H7 (cell line): Measurements from ENCODE around the gene ARHGAP31. TPM values are rescaled to one million over a fixed set of nuclear protein-coding genes. Genes with fewer than 3 reads are reported as not detected.
A peak's percentile ranks its signal among the peaks of the same experiment; 100 is the strongest.
"Not testable (repeated sequence)": the region's sequence is repeated elsewhere in the genome, so short reads cannot be mapped to it uniquely, and the experiment has no call there.

Source experiments
- DNase-seq: peaks from one replicate; pipeline ENCODE4 v3.0.0; 2012
- H3K27me3 ChIP-seq: 2 replicates; pipeline ENCODE4 v1.6.0; 2011; ENCODE audit warnings: mild to moderate bottlenecking, low read length; ENCODE audit not compliant: control insufficient read depth, insufficient read depth
- H3K36me3 ChIP-seq: replicated peaks from 2 replicates; pipeline ENCODE4 v1.5.1; 2011; ENCODE audit warnings: low read length; ENCODE audit not compliant: control insufficient read depth, insufficient read depth
- H3K4me3 ChIP-seq: 2 replicates; pipeline ENCODE4 v1.5.1; 2011; ENCODE audit warnings: low read depth, mild to moderate bottlenecking, control low read depth, low read length, moderate library complexity; ENCODE audit not compliant: insufficient read depth
- total RNA-seq: library from RNA; depleted of rRNA; stranded (reverse); fragments of >200 nt; shearing (Covaris generic); gene quantifications from 2 replicates; pipeline ENCODE4 v1.2.3, GENCODE V29; 2014

The ARHGAP31 gene
- total RNA-seq, 1 experiment from 2014 or later, result 4.2 TPM

GRCh38 chr3:119320785-119321184 is 26.6 kb downstream of the ARHGAP31 start:
- not testable (repeated sequence) for H3K27me3 ChIP-seq, DNase-seq, H3K36me3 ChIP-seq, H3K4me3 ChIP-seq

GRCh38 chr3:119322021-119322834 is 28.0 kb downstream of the ARHGAP31 start:
- Histone ChIP-seq H3K27me3 (no peaks in the 10 kb centered on the region), H3K36me3 (no peaks in the 10 kb centered on the region), H3K4me3 (peak overlapping the region; percentile 66)
- DNase-seq, result no peak

- H3K4me3 ChIP-seq, result peak overlapping the region; percentile 66
- DNase-seq, result peak; percentile 86
- H3K27me3 ChIP-seq, result no peaks in the 10 kb centered on the region
- no peaks in the 10 kb centered on the region for H3K36me3 ChIP-seq
Observed at GRCh38 chr3:119322835-119323722, 28.9 kb downstream of the ARHGAP31 start.

GRCh38 chr3:119323723-119324085 is 29.5 kb downstream of the ARHGAP31 start:
- Histone ChIP-seq H3K27me3 (no peaks in the 10 kb centered on the region), H3K4me3 (peak overlapping the region; percentile 66; the same call in 1 of the 2 replicates), H3K36me3 (no peaks in the 10 kb centered on the region)
- no peak for DNase-seq

- Histone ChIP-seq H3K27me3 (no peaks in the 10 kb centered on the region), H3K36me3 (no peaks in the 10 kb centered on the region), H3K4me3 (no peak overlapping the region)
- DNase-seq, result no peak
Observed at GRCh38 chr3:119324899-119325298, 30.7 kb downstream of the ARHGAP31 start.

GRCh38 chr3:119326976-119327375 is 32.8 kb downstream of the ARHGAP31 start:
- Histone ChIP-seq H3K36me3 (no peaks in the 10 kb centered on the region), H3K4me3 (no peak overlapping the region), H3K27me3 (no peaks in the 10 kb centered on the region)
- no peak for DNase-seq

- no peaks in the 10 kb centered on the region for H3K27me3 ChIP-seq
- DNase-seq, result no peak
Observed at GRCh38 chr3:119329551-119329950, 35.4 kb downstream of the ARHGAP31 start.

GRCh38 chr3:119330181-119330580 is 36.0 kb downstream of the ARHGAP31 start:
- H3K27me3 ChIP-seq, result no peaks in the 10 kb centered on the region
- no peak for DNase-seq
- H3K36me3 ChIP-seq, result no peaks in the 10 kb centered on the region
- no peak overlapping the region for H3K4me3 ChIP-seq

More at GRCh38 chr3:119329551-119329950, 35.4 kb downstream of the ARHGAP31 start:
- Histone ChIP-seq H3K4me3 (no peak overlapping the region), H3K36me3 (no peaks in the 10 kb centered on the region)

GRCh38 chr3:119330858-119331257 is 36.7 kb downstream of the ARHGAP31 start:
- no peak overlapping the region for H3K4me3 ChIP-seq
- no peaks in the 10 kb centered on the region for H3K27me3 ChIP-seq
- no peaks in the 10 kb centered on the region for H3K36me3 ChIP-seq
- DNase-seq, result no peak

- H3K4me3 ChIP-seq, result no peak overlapping the region
- H3K36me3 ChIP-seq, result no peaks in the 10 kb centered on the region
- H3K27me3 ChIP-seq, result no peaks in the 10 kb centered on the region
- DNase-seq, result no peak
Observed at GRCh38 chr3:119331661-119332060, 37.5 kb downstream of the ARHGAP31 start.

- no peaks in the 10 kb centered on the region for H3K27me3 ChIP-seq
- DNase-seq, result no peak
- no peak overlapping the region for H3K4me3 ChIP-seq
- no peaks in the 10 kb centered on the region for H3K36me3 ChIP-seq
Observed at GRCh38 chr3:119333773-119334509, 39.8 kb downstream of the ARHGAP31 start.

GRCh38 chr3:119336823-119337222 is 42.6 kb downstream of the ARHGAP31 start:
- no peak for DNase-seq
- no peaks in the 10 kb centered on the region for H3K27me3 ChIP-seq
- no peak overlapping the region for H3K4me3 ChIP-seq
- H3K36me3 ChIP-seq, result no peaks in the 10 kb centered on the region

- not testable (repeated sequence) for H3K27me3 ChIP-seq, DNase-seq, H3K36me3 ChIP-seq, H3K4me3 ChIP-seq
Observed at GRCh38 chr3:119337407-119337806, 43.2 kb downstream of the ARHGAP31 start.

GRCh38 chr3:119338754-119339153 is 44.6 kb downstream of the ARHGAP31 start:
- H3K27me3 ChIP-seq, result no peaks in the 10 kb centered on the region
- DNase-seq, result no peak
- H3K4me3 ChIP-seq, result no peak overlapping the region
- H3K36me3 ChIP-seq, result no peaks in the 10 kb centered on the region
